ENCODE measurements around the gene WDR12. TPM values are rescaled to one million over a fixed set of nuclear protein-coding genes. Genes with fewer than 3 reads are reported as not detected.
A peak's percentile ranks its signal among the peaks of the same experiment; 100 is the strongest.

The WDR12 gene
- total and polyA plus RNA-seq, 2 donors (not counting 3 experiments of a cell fraction or from before 2014, with no cell fraction given), result 8.5 to 65.6 TPM

DNA sequence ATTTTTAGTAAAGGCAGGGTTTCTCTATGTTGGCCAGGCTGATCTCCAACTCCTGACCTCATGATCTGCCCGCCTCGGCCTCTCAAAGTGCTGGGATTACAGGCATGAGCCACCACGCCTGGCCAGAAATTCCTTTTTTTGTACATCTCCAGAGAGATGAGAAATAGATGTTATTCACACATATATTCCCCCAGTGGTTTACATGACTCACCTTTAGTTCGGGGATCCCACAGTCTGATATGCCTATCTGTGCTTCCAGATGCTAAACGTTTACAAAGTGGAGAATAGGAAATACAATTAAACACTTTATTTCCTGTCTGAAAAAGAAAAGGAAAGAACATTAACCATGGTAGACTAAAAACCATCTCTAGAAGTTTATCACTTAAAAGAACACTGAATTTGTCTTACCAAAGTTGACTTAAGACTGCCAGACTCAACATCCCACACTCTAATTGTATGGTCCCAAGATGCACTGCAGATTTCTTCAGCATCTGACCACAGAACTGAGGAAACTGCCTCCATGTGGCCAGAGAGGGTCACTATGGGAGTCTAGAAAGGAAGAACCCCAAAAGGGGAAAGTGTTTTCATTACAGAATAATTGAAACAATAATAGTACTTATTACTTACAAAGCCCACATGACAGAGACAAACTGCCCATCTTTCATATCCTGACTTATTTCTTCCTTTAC, 27.3 kb downstream of the WDR12 start:
- ChIA-PET POLR2A (no interaction called here), CTCF (no interaction called here)
- no peaks in the 10 kb centered on the region for H3K79me2 ChIP-seq (ENCODE audit: control insufficient read depth, insufficient read depth, low read length)
- H3K27me3 ChIP-seq (ENCODE audit: control insufficient read depth in 2 of 2, insufficient read depth in 2 of 2, low read length in 2 of 2), result no peaks in the 10 kb centered on the region
- H3K27ac ChIP-seq (ENCODE audit: insufficient read depth, low read depth, low read length), result no peak overlapping the region
- H3K4me1 ChIP-seq (ENCODE audit: control insufficient read depth, extremely low read depth, insufficient read depth, low read length), result peaks cover 3% of the 10 kb centered on the region
- H4K20me1 ChIP-seq (replicated peaks; ENCODE audit: control insufficient read depth, extremely low read depth, insufficient read depth, low read length), result no peaks in the 10 kb centered on the region
- H3K9me1 ChIP-seq (replicated peaks; ENCODE audit: control insufficient read depth, extremely low read depth, insufficient read depth, low read length), result no peaks in the 10 kb centered on the region
- no TSS peak for BruUV-seq (replicated peaks)
- H3K9me3 ChIP-seq (replicated peaks; ENCODE audit: control insufficient read depth, insufficient read depth, low read length), result no peaks in the 10 kb centered on the region
- no peak overlapping the region for H3K4me2 ChIP-seq (ENCODE audit: insufficient read depth, low read length)
- DNase-seq (ENCODE audit: low read depth, low spot score) (peak; percentile 7), FAIRE-seq (peak; percentile 73)
- dilution Hi-C loops (cut with MboI; ENCODE audit: extremely low pct_ligation_motif_present, low sequenced_read_pairs), result no loop called here
- H2AFZ ChIP-seq (ENCODE audit: low read depth, low read length), result no peak overlapping the region
- intact Hi-C loops (cut with micrococcal nuclease), result no loop called here
- peaks cover 0 to 2% of the 10 kb centered on the region in 2 experiments for H3K36me3 ChIP-seq (ENCODE audit: control insufficient read depth in 2 of 2, extremely low read depth in 1 of 2, insufficient read depth in 2 of 2, low read length in 2 of 2)
- TF ChIP-seq GATA2 (IDR thresholded peaks at IDR 0.05; ENCODE audit: insufficient read depth, insufficient read length, low read depth, low read length) (no peak), POLR2AphosphoS5 (IDR thresholded peaks at IDR 0.05; ENCODE audit: insufficient read depth, low read depth, low read length) (no peak), JUN (IDR thresholded peaks at IDR 0.05; ENCODE audit: borderline replicate concordance, insufficient read depth, insufficient read length, low read depth) (no peak), FOS (IDR thresholded peaks at IDR 0.05; ENCODE audit: borderline replicate concordance, insufficient read depth, low read length) (no peak), POLR2A (IDR thresholded peaks at IDR 0.05; ENCODE audit: low read depth, low read length) (no peak), MYC (IDR thresholded peaks at IDR 0.05; ENCODE audit: low read depth, low read length) (no peak), EZH2 (IDR thresholded peaks at IDR 0.05; ENCODE audit: borderline replicate concordance, low read depth, low read length, severe bottlenecking) (no peak)
- TF ChIP-seq, protein P1, sequence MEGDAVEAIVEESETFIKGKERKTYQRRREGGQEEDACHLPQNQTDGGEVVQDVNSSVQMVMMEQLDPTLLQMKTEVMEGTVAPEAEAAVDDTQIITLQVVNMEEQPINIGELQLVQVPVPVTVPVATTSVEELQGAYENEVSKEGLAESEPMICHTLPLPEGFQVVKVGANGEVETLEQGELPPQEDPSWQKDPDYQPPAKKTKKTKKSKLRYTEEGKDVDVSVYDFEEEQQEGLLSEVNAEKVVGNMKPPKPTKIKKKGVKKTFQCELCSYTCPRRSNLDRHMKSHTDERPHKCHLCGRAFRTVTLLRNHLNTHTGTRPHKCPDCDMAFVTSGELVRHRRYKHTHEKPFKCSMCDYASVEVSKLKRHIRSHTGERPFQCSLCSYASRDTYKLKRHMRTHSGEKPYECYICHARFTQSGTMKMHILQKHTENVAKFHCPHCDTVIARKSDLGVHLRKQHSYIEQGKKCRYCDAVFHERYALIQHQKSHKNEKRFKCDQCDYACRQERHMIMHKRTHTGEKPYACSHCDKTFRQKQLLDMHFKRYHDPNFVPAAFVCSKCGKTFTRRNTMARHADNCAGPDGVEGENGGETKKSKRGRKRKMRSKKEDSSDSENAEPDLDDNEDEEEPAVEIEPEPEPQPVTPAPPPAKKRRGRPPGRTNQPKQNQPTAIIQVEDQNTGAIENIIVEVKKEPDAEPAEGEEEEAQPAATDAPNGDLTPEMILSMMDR (IDR thresholded peaks at IDR 0.05; ENCODE audit: extremely low read depth in 1 of 2, insufficient read depth in 1 of 2, low read depth in 1 of 2, low read length in 2 of 2), result no peak
- TF ChIP-seq, protein P2, sequence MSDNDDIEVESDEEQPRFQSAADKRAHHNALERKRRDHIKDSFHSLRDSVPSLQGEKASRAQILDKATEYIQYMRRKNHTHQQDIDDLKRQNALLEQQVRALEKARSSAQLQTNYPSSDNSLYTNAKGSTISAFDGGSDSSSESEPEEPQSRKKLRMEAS (IDR thresholded peaks at IDR 0.05; ENCODE audit: insufficient read depth, insufficient read length), result no peak
- H3K9ac ChIP-seq (replicated peaks; ENCODE audit: extremely low read depth, insufficient read depth, low read length), result no peak overlapping the region
- H3K4me3 ChIP-seq (replicated peaks in 1 of 3; ENCODE audit: insufficient read depth in 1 of 3, low read depth in 1 of 3, low read length in 3 of 3), result no peak overlapping the region

Measured in endothelial cell of umbilical vein (primary cell).